IPS-NIHi7 (cell line): ENCODE measurements around the gene SEC14L2.

Source experiments
- DNase-seq: peaks from one replicate; pipeline ENCODE4 v3.0.0; 2012; ENCODE audit warnings: mixed read lengths; ENCODE audit errors: extremely low spot score

SEC14L2 gene

GRCh38 chr22:30404307-30404706 is 7.5 kb downstream of the SEC14L2 start:
- no peak for DNase-seq

GRCh38 chr22:30405731-30406130 is 8.9 kb downstream of the SEC14L2 start:
- no peak for DNase-seq

- no peak for DNase-seq
These were observed 9.6 kb downstream of the SEC14L2 start for GRCh38 chr22:30406400-30406799.

- DNase-seq: no peak
These were observed 11.7 kb downstream of the SEC14L2 start for GRCh38 chr22:30408388-30409102.

GRCh38 chr22:30411780-30412179 is 15.0 kb downstream of the SEC14L2 start:
- no peak for DNase-seq

GRCh38 chr22:30413001-30413400 is 16.2 kb downstream of the SEC14L2 start:
- DNase-seq: no peak

- DNase-seq: no peak
These were observed 17.1 kb downstream of the SEC14L2 start for GRCh38 chr22:30413745-30414524.

GRCh38 chr22:30414525-30415047 is 17.8 kb downstream of the SEC14L2 start:
- DNase-seq: no peak

- DNase-seq: no peak
These were observed 19.6 kb downstream of the SEC14L2 start for GRCh38 chr22:30416403-30416802.

- DNase-seq: no peak
These were observed 20.0 kb downstream of the SEC14L2 start for GRCh38 chr22:30416837-30417236.

GRCh38 chr22:30420347-30421125 is 23.7 kb downstream of the SEC14L2 start:
- DNase-seq: no peak

- DNase-seq: no peak
These were observed 25.1 kb downstream of the SEC14L2 start for GRCh38 chr22:30421695-30422480.

- DNase-seq: peak; percentile 75
These were observed 25.9 kb downstream of the SEC14L2 start for GRCh38 chr22:30422481-30423300.

GRCh38 chr22:30423301-30423958 is 26.6 kb downstream of the SEC14L2 start:
- DNase-seq: peak; percentile 49

- DNase-seq: peak; percentile 96
These were observed 27.2 kb downstream of the SEC14L2 start for GRCh38 chr22:30423959-30424533.

- no peak for DNase-seq
These were observed 27.9 kb downstream of the SEC14L2 start for GRCh38 chr22:30424534-30425326.

- no peak for DNase-seq
These were observed 28.5 kb downstream of the SEC14L2 start for GRCh38 chr22:30425327-30425615.

GRCh38 chr22:30425616-30426387 is 29.0 kb downstream of the SEC14L2 start, which contains the start of gene MTFP1:
Gene MTFP1, plus strand, starts transcription at chr22:30425768. Its CDS starts 112 bp downstream, at chr22:30425880.
- peak; percentile 79 for DNase-seq
